ENCODE measurements around the gene TMEFF2.

TMEFF2 gene

GRCh38 chr2:191985740-191986139 is 209.0 kb downstream of the TMEFF2 start:
- no peak overlapping the region for H3K4me3 ChIP-seq (ENCODE audit: low read depth, low read length)
- no peak for TF ChIP-seq CTCF (IDR thresholded peaks at IDR 0.05; ENCODE audit: control insufficient read depth, extremely low read depth, insufficient read depth)
- no peak for DNase-seq (ENCODE audit: low read depth)

GRCh38 chr2:191983591-191983990 is 211.1 kb downstream of the TMEFF2 start:
- no peak for DNase-seq (ENCODE audit: low read depth)
- TF ChIP-seq CTCF (IDR thresholded peaks at IDR 0.05; ENCODE audit: control insufficient read depth, extremely low read depth, insufficient read depth), result no peak
- no peak overlapping the region for H3K4me3 ChIP-seq (ENCODE audit: low read depth, low read length)

GRCh38 chr2:191983186-191983585 is 211.5 kb downstream of the TMEFF2 start:
- TF ChIP-seq CTCF (IDR thresholded peaks at IDR 0.05; ENCODE audit: control insufficient read depth, extremely low read depth, insufficient read depth), result no peak
- no peak overlapping the region for H3K4me3 ChIP-seq (ENCODE audit: low read depth, low read length)
- DNase-seq (ENCODE audit: low read depth), result no peak

- DNase-seq (ENCODE audit: low read depth), result no peak
- H3K4me3 ChIP-seq (ENCODE audit: low read depth, low read length), result no peak overlapping the region
- TF ChIP-seq CTCF (IDR thresholded peaks at IDR 0.05; ENCODE audit: control insufficient read depth, extremely low read depth, insufficient read depth), result no peak
Measured at GRCh38 chr2:191981706-191982105, 213.0 kb downstream of the TMEFF2 start.

- H3K4me3 ChIP-seq (ENCODE audit: low read depth, low read length), result no peak overlapping the region
- TF ChIP-seq CTCF (IDR thresholded peaks at IDR 0.05; ENCODE audit: control insufficient read depth, extremely low read depth, insufficient read depth), result no peak
- DNase-seq (ENCODE audit: low read depth), result no peak
Measured at GRCh38 chr2:191980483-191980882, 214.2 kb downstream of the TMEFF2 start.

- TF ChIP-seq CTCF (IDR thresholded peaks at IDR 0.05; ENCODE audit: control insufficient read depth, extremely low read depth, insufficient read depth), result no peak
- no peak for DNase-seq (ENCODE audit: low read depth)
- no peak overlapping the region for H3K4me3 ChIP-seq (ENCODE audit: low read depth, low read length)
Measured at GRCh38 chr2:191979221-191979730, 215.5 kb downstream of the TMEFF2 start.

- DNase-seq (ENCODE audit: low read depth), result no peak
- TF ChIP-seq CTCF (IDR thresholded peaks at IDR 0.05; ENCODE audit: control insufficient read depth, extremely low read depth, insufficient read depth), result no peak
- no peak overlapping the region for H3K4me3 ChIP-seq (ENCODE audit: low read depth, low read length)
Measured at GRCh38 chr2:191977754-191978153, 217.0 kb downstream of the TMEFF2 start.
